ENCODE measurements around the gene C1orf226. TPM values are rescaled to one million over a fixed set of nuclear protein-coding genes. Genes with fewer than 3 reads are reported as not detected.

Gene C1orf226
- total and polyA plus RNA-seq, 9 of the 15 experiments (the other 6 are each of a cell fraction or from before 2014, with no cell fraction given): 0.10 to 1.4 (median 0.47) TPM

DNA sequence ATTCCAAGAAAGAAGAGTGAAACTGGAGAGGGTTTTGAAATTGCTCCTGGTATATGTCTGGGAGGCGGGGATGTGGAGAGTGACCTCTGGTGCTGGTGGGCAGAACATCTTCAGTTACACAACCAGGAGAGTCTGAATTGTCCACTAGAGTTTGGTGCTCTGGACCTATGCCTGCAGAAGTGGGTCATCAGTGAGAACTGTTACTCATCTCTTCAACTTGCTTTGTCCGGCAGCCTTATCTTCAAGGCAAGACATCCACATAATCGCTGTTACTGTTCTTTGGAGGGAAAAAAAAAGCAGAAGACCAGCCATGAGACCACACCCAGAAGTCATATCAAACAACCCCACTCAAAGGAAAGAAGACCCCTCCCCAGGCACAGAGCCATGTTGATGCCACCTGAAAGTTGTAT is 15.5 kb downstream of the C1orf226 start (continued):
- no peak for TF ChIP-seq HOMEZ (CRISPR knock-in tag; IDR thresholded peaks at IDR 0.05)
- no peak for TF ChIP-seq ZKSCAN8 (CRISPR knock-in tag; IDR thresholded peaks at IDR 0.05)
- TF ChIP-seq CSDE1 (IDR thresholded peaks at IDR 0.05): no peak
- TF ChIP-seq L3MBTL2 (IDR thresholded peaks at IDR 0.05): peak; percentile 55; the same call in 1 of the 2 replicates
- no peak for TF ChIP-seq ZNF512 (tag; IDR thresholded peaks at IDR 0.05)
- no peak for TF ChIP-seq SMARCB1 (IDR thresholded peaks at IDR 0.05; ENCODE audit: insufficient read length, low read depth)
- TF ChIP-seq SLC30A9 (CRISPR knock-in tag; IDR thresholded peaks at IDR 0.05): no peak
- 0 out of 2 replicates have a peak, but pooled peaks have one; percentile 34 for TF ChIP-seq NFIC (IDR thresholded peaks at IDR 0.05)
- TF ChIP-seq E2F4 (CRISPR knock-in tag; IDR thresholded peaks at IDR 0.05; ENCODE audit: low read depth): no peak
- no peak for TF ChIP-seq ETS2 (tag; IDR thresholded peaks at IDR 0.05; ENCODE audit: borderline replicate concordance, poor library complexity, severe bottlenecking)
- no peak for TF ChIP-seq THAP7 (CRISPR knock-in tag; IDR thresholded peaks at IDR 0.05)
- TF ChIP-seq STAT5A (IDR thresholded peaks at IDR 0.05; ENCODE audit: borderline replicate concordance, low read length): peak; percentile 34; the same call in 1 of the 2 replicates
- TF ChIP-seq MCM3 (IDR thresholded peaks at IDR 0.05): no peak
- TF ChIP-seq CEBPG (CRISPR knock-in tag; IDR thresholded peaks at IDR 0.05): peak; percentile 73
- no peak for TF ChIP-seq CEBPG (tag; conservative IDR thresholded peaks at IDR 0.05 in 1 of 2, IDR thresholded peaks at IDR 0.05 in 1 of 2)
- TF ChIP-seq HDAC1 (IDR thresholded peaks at IDR 0.05): peak in 1 of 2 experiments; percentile 75; a peak in 1 of 4 replicates
- no peak for TF ChIP-seq BACH1 (tag; IDR thresholded peaks at IDR 0.05)
- TF ChIP-seq ZNF282 (CRISPR knock-in tag; IDR thresholded peaks at IDR 0.05): no peak
- TF ChIP-seq ZNF79 (CRISPR knock-in tag; IDR thresholded peaks at IDR 0.05; ENCODE audit: low read depth): no peak
- no peak for TF ChIP-seq SMAD1 (IDR thresholded peaks at IDR 0.05; ENCODE audit: low read depth, low read length, partially characterized antibody)
- TF ChIP-seq, protein P1, sequence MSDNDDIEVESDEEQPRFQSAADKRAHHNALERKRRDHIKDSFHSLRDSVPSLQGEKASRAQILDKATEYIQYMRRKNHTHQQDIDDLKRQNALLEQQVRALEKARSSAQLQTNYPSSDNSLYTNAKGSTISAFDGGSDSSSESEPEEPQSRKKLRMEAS (CRISPR knock-in tag; IDR thresholded peaks at IDR 0.05): no peak
- TF ChIP-seq MEF2D (tag; conservative IDR thresholded peaks at IDR 0.05; ENCODE audit: low read depth): no peak
- TF ChIP-seq EGR1 (conservative IDR thresholded peaks at IDR 0.05): no peak
- 0 out of 2 replicates have a peak, but pooled peaks have one; percentile 19 for TF ChIP-seq ZNF274 (IDR thresholded peaks at IDR 0.05; ENCODE audit: borderline replicate concordance, low read depth, low read length)
- peak; percentile 78 for TF ChIP-seq SMARCA4 (IDR thresholded peaks at IDR 0.05)
- no peak for TF ChIP-seq ZNF311 (CRISPR knock-in tag; IDR thresholded peaks at IDR 0.05)
- no peak for TF ChIP-seq CREBBP (IDR thresholded peaks at IDR 0.05; ENCODE audit: low read depth, low read length)
